Neural cell (in vitro differentiated cells): ENCODE measurements around the gene PPEF2. TPM values are rescaled to one million over a fixed set of nuclear protein-coding genes. Genes with fewer than 3 reads are reported as not detected.

Experiments
- H2AFZ ChIP-seq: fragments of 200-600, 300-800 bp; sonication (generic), shearing (Covaris generic); 2 replicates; pipeline ENCODE4 v1.6.0; 2014; ENCODE audit warnings: low read depth, mild to moderate bottlenecking, antibody characterized with exemption, low read length, moderate library complexity
- H3F3A ChIP-seq: fragments of 200-600 bp; shearing (Covaris generic); 2 replicates; pipeline ENCODE4 v1.6.1; 2016; ENCODE audit warnings: mild to moderate bottlenecking, moderate library complexity, mixed read lengths, antibody characterized with exemption, low read length; ENCODE audit not compliant: insufficient read depth, poor library complexity, severe bottlenecking
- H3K27ac ChIP-seq: fragments of 200-600, 300-800 bp; sonication (generic), shearing (Covaris generic); 2 replicates; pipeline ENCODE4 v1.5.1; 2014; ENCODE audit warnings: mild to moderate bottlenecking, low read length, moderate library complexity
- H3K27me3 ChIP-seq: fragments of 300-800, 200-600 bp; sonication (generic), shearing (Covaris generic); 2 replicates; pipeline ENCODE4 v1.6.0; 2014; ENCODE audit warnings: mild to moderate bottlenecking, low read depth, low read length, moderate library complexity; ENCODE audit not compliant: insufficient read depth
- H3K36me3 ChIP-seq: fragments of 300-800, 200-600 bp; sonication (generic), shearing (Covaris generic); 2 replicates; pipeline ENCODE4 v1.5.1; 2014; ENCODE audit warnings: mild to moderate bottlenecking, antibody characterized with exemption, low read length, moderate library complexity; ENCODE audit not compliant: insufficient read depth
- H3K4me2 ChIP-seq: fragments of 300-800, 200-600 bp; sonication (generic), shearing (Covaris generic); 2 replicates; pipeline ENCODE4 v1.6.0; 2014; ENCODE audit warnings: mild to moderate bottlenecking, low read length
- H3K4me3 ChIP-seq: fragments of 300-800, 200-600 bp; sonication (generic), shearing (Covaris generic); 2 replicates; pipeline ENCODE4 v1.5.1; 2014; ENCODE audit warnings: mild to moderate bottlenecking, low read length, moderate library complexity
- H3K79me2 ChIP-seq: fragments of 200-600 bp; shearing (Covaris generic); replicated peaks from 2 replicates; pipeline ENCODE4 v1.6.0; 2014; ENCODE audit warnings: mild to moderate bottlenecking, low read length, moderate library complexity; ENCODE audit not compliant: insufficient read depth
- H3K9ac ChIP-seq: fragments of 300-800, 200-600 bp; sonication (generic), shearing (Covaris generic); 2 replicates; pipeline ENCODE4 v1.6.1; 2016; ENCODE audit warnings: mild to moderate bottlenecking, low read length, mixed read lengths
- H3K9me2 ChIP-seq: fragments of 200-600 bp; shearing (Covaris generic); 2 replicates; pipeline ENCODE4 v1.6.1; 2016; ENCODE audit warnings: mild to moderate bottlenecking, low read length, mixed read lengths; ENCODE audit not compliant: insufficient read depth
- H3K9me3 ChIP-seq: fragments of 200-600, 300-800 bp; sonication (generic), shearing (Covaris generic); 2 replicates; pipeline ENCODE4 v1.6.1; 2016; ENCODE audit warnings: mild to moderate bottlenecking, mixed run types, low read length, moderate library complexity, mixed read lengths
- H4K20me1 ChIP-seq: fragments of 200-600 bp; shearing (Covaris generic); 2 replicates; pipeline ENCODE4 v1.6.1; 2016; ENCODE audit warnings: mild to moderate bottlenecking, mixed run types; ENCODE audit not compliant: insufficient read depth
- CTCF ChIP-seq: fragments of 450-650 bp; IDR thresholded peaks from 2 replicates; pipeline ENCODE4 v1.5.1; 2014; ENCODE audit warnings: antibody characterized with exemption, mild to moderate bottlenecking, moderate library complexity; ENCODE audit not compliant: poor library complexity, severe bottlenecking
- EP300 ChIP-seq: fragments of 450-650 bp; conservative IDR thresholded peaks from 2 replicates; pipeline ENCODE4 v1.6.1; 2014; ENCODE audit warnings: antibody characterized with exemption, mild to moderate bottlenecking, moderate library complexity; ENCODE audit not compliant: poor library complexity, severe bottlenecking
- EZH2 ChIP-seq: fragments of 200-600, 300-800 bp; shearing (Covaris generic), sonication (generic); IDR thresholded peaks from 2 replicates; pipeline ENCODE4 v1.6.1; 2014; ENCODE audit warnings: antibody characterized with exemption, low read length, borderline replicate concordance, mild to moderate bottlenecking; ENCODE audit not compliant: insufficient read depth, poor library complexity, severe bottlenecking
- MXI1 ChIP-seq: fragments of 450-650 bp; conservative IDR thresholded peaks from 2 replicates; pipeline ENCODE4 v1.6.1; 2014; ENCODE audit warnings: antibody characterized with exemption, mild to moderate bottlenecking; ENCODE audit not compliant: poor library complexity, severe bottlenecking
- POLR2AphosphoS5 ChIP-seq: IDR thresholded peaks from 2 replicates; pipeline ENCODE4 v1.6.1; 2012
- RAD21 ChIP-seq: fragments of 450-650 bp; conservative IDR thresholded peaks from 2 replicates; pipeline ENCODE4 v1.6.1; 2014; ENCODE audit warnings: antibody characterized with exemption, mild to moderate bottlenecking, moderate library complexity
- REST ChIP-seq: IDR thresholded peaks from 2 replicates; pipeline ENCODE4 v1.6.1; 2012; ENCODE audit warnings: borderline replicate concordance
- SMC3 ChIP-seq: fragments of 450-650 bp; conservative IDR thresholded peaks from 2 replicates; pipeline ENCODE4 v1.6.1; 2014; ENCODE audit warnings: antibody characterized with exemption, mild to moderate bottlenecking, moderate library complexity; ENCODE audit not compliant: poor library complexity
- TAF1 ChIP-seq: IDR thresholded peaks from 2 replicates; pipeline ENCODE4 v1.6.1; 2012; ENCODE audit warnings: low read depth
- polyA plus RNA-seq: library from polyadenylated mRNA; depleted of rRNA; stranded (reverse); fragments of >200 nt; gene quantifications from 2 replicates; pipeline ENCODE4 v1.2.3, GENCODE V29; 2014

The PPEF2 gene
- polyA plus RNA-seq, 1 donor from 2014 or later = 0.28 TPM

GRCh38 chr4:75921910-75922309, 19.7 kb upstream of the PPEF2 start:
- H3K36me3 ChIP-seq = no peaks in the 10 kb centered on the region
- H3K9ac ChIP-seq = no peak overlapping the region
- no peaks in the 10 kb centered on the region for H3K9me3 ChIP-seq
- no peak overlapping the region for H2AFZ ChIP-seq
- H3K4me2 ChIP-seq = no peak overlapping the region
- H3K79me2 ChIP-seq = no peaks in the 10 kb centered on the region
- no peaks in the 10 kb centered on the region for H3K27me3 ChIP-seq
- no peaks in the 10 kb centered on the region for H4K20me1 ChIP-seq
- no peak for TF ChIP-seq POLR2AphosphoS5
- no peaks in the 10 kb centered on the region for H3F3A ChIP-seq
- no peaks in the 10 kb centered on the region for H3K9me2 ChIP-seq
- no peak overlapping the region for H3K4me3 ChIP-seq
- H3K27ac ChIP-seq = no peak overlapping the region

DNA sequence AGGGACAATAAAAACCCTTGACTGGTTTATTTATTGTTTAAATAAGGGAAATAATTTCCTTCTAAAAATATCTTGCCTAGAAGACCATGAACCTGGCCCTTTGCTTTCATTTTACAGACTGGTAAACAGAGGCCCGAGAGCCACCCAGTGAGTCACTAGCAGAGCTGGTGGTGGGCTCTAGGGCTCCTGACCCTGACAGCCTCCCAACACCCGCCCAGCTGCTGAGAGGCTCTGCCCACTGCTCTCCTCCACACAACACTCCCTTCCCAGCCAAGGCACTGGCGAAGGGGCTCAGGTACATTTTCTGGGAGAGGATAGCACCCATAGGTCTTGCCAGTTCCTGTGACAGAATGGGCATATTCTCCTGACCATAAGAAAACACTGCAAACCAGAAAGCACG, 18.1 kb upstream of the PPEF2 start:
- no peaks in the 10 kb centered on the region for H4K20me1 ChIP-seq
- H3K4me2 ChIP-seq = no peak overlapping the region
- no peak overlapping the region for H2AFZ ChIP-seq
- no peaks in the 10 kb centered on the region for H3F3A ChIP-seq
- H3K9me2 ChIP-seq = no peaks in the 10 kb centered on the region
- H3K79me2 ChIP-seq = no peaks in the 10 kb centered on the region
- no peaks in the 10 kb centered on the region for H3K9me3 ChIP-seq
- no peak overlapping the region for H3K27ac ChIP-seq
- TF ChIP-seq SMC3 (no peak), POLR2AphosphoS5 (no peak), REST (no peak), CTCF (no peak), EZH2 (no peak), TAF1 (no peak), MXI1 (no peak), EP300 (no peak), RAD21 (no peak)
- no peak overlapping the region for H3K9ac ChIP-seq
- H3K36me3 ChIP-seq = no peaks in the 10 kb centered on the region
- H3K27me3 ChIP-seq = no peaks in the 10 kb centered on the region
- no peak overlapping the region for H3K4me3 ChIP-seq

- H3K9ac ChIP-seq = no peak overlapping the region
- H4K20me1 ChIP-seq = no peaks in the 10 kb centered on the region
- H3K9me3 ChIP-seq = no peaks in the 10 kb centered on the region
- H3K9me2 ChIP-seq = no peaks in the 10 kb centered on the region
- no peak overlapping the region for H3K4me2 ChIP-seq
- no peaks in the 10 kb centered on the region for H3K79me2 ChIP-seq
- no peak overlapping the region for H3K27ac ChIP-seq
- no peaks in the 10 kb centered on the region for H3K27me3 ChIP-seq
- H3F3A ChIP-seq = no peaks in the 10 kb centered on the region
- no peak for TF ChIP-seq RAD21
- no peak for TF ChIP-seq TAF1
- no peak for TF ChIP-seq REST
- no peak for TF ChIP-seq SMC3
- no peak for TF ChIP-seq POLR2AphosphoS5
- no peak for TF ChIP-seq EZH2
- TF ChIP-seq CTCF = no peak
- no peak for TF ChIP-seq MXI1
- no peak for TF ChIP-seq EP300
- no peak overlapping the region for H2AFZ ChIP-seq
- no peaks in the 10 kb centered on the region for H3K36me3 ChIP-seq
- no peak overlapping the region for H3K4me3 ChIP-seq
Measured at GRCh38 chr4:75919920-75920319, 17.7 kb upstream of the PPEF2 start.
